HG03103 (cell line): Measurements from ENCODE around the gene NEO1.
"Not testable (repeated sequence)": the region's sequence is repeated elsewhere in the genome, so short reads cannot be mapped to it uniquely, and the experiment has no call there.

Experiments used
- ATAC-seq: cut with Tn5 transposase; IDR thresholded peaks from one replicate; pipeline ENCODE4 v1.9.1; 2021; ENCODE audit warnings: low read depth; ENCODE audit not compliant: unreplicated experiment

NEO1 gene

GRCh38 chr15:73296609-73297353, 244.5 kb downstream of the NEO1 start:
- ATAC-seq, result no peak

- no peak for ATAC-seq
Observed at GRCh38 chr15:73298522-73299245, 246.4 kb downstream of the NEO1 start.

- ATAC-seq, result not testable (repeated sequence)
Observed at GRCh38 chr15:73300286-73300685, 248.0 kb downstream of the NEO1 start.

GRCh38 chr15:73303636-73304035, 251.4 kb downstream of the NEO1 start:
- ATAC-seq, result no peak

GRCh38 chr15:73305331-73306211, 253.3 kb downstream of the NEO1 start:
- no peak for ATAC-seq

GRCh38 chr15:73308305-73308704, 256.0 kb downstream of the NEO1 start:
- no peak for ATAC-seq

GRCh38 chr15:73313861-73314260, 261.6 kb downstream of the NEO1 start:
- ATAC-seq, result no peak

- ATAC-seq, result no peak
Observed at GRCh38 chr15:73317651-73318462, 265.6 kb downstream of the NEO1 start.

- no peak for ATAC-seq
Observed at GRCh38 chr15:73318463-73319351, 266.4 kb downstream of the NEO1 start.

- ATAC-seq, result no peak
Observed at GRCh38 chr15:73319460-73320245, 267.4 kb downstream of the NEO1 start.

- no peak for ATAC-seq
Observed at GRCh38 chr15:73320619-73321180, 268.4 kb downstream of the NEO1 start.

- no peak for ATAC-seq
Observed at GRCh38 chr15:73321496-73322450, 269.5 kb downstream of the NEO1 start.

- ATAC-seq, result no peak
Observed at GRCh38 chr15:73322665-73323373, 270.6 kb downstream of the NEO1 start.

- ATAC-seq, result no peak
Observed at GRCh38 chr15:73323374-73323955, 271.2 kb downstream of the NEO1 start.

GRCh38 chr15:73323956-73324355, 271.7 kb downstream of the NEO1 start:
- no peak for ATAC-seq
